Spleen (tissue), 7 donors: ENCODE measurements around the gene ARID1A.

Source experiments
- CTCF ChIP-seq, 11 experiments: fragments of 200-600 bp in 7 of 11; fragments of 450-650 bp in 4 of 11; sonication (generic) in 4 of 11; IDR thresholded peaks in 8 of 11; conservative IDR thresholded peaks in 3 of 11; 1 replicate in 7 of 11; 2 replicates in 4 of 11; pipeline versions ENCODE4 v1.4.0 to v1.8.0; 2016 to 2021; ENCODE audit warnings: antibody characterized with exemption in 11 of 11, inconsistent platforms in 4 of 11, mild to moderate bottlenecking in 1 of 11
- POLR2A ChIP-seq, 3 donors: fragments of 450-650 bp; IDR thresholded peaks; one replicate each; pipeline ENCODE4 v1.5.1; 2017; ENCODE audit warnings: antibody characterized with exemption in 3 of 3, mild to moderate bottlenecking in 1 of 3
- POLR2AphosphoS5 ChIP-seq, 3 donors: sonication (generic); formaldehyde crosslinking; IDR thresholded peaks; one replicate each; pipeline ENCODE4 v1.5.1; 2017; ENCODE audit warnings: antibody characterized with exemption in 3 of 3
- donor health status: DM: no; HTN: no; CAD: no; lungs with moderate emphysema.
- donor health status: DM: no; HTN: no; CAD: no.
- donor health status: DM: no; HTN: no; CAD: no.

GRCh38 chr1:26784023-26784871 lies 88.4 kb downstream of the ARID1A start:
- TF ChIP-seq POLR2AphosphoS5 (IDR thresholded peaks at IDR 0.05): peak in 1 of 3 donors; percentile 60
- no peak for TF ChIP-seq POLR2A (IDR thresholded peaks at IDR 0.05)
- no peak for TF ChIP-seq CTCF (IDR thresholded peaks at IDR 0.05 in 8 of 11, conservative IDR thresholded peaks at IDR 0.05 in 3 of 11)
